Suprapubic skin (tissue), 4 donors: ENCODE data around the gene SHPK. TPM values are rescaled to one million over a fixed set of nuclear protein-coding genes. Genes with fewer than 3 reads are reported as not detected.

Experiments
- DNase-seq, 2 donors: peaks; one replicate each; pipeline ENCODE4 v3.0.0-alpha.2; 2019; ENCODE audit warnings: low spot score in 2 of 2
- H3K27ac ChIP-seq: fragments of 200-600 bp; sonication (generic); one replicate; pipeline ENCODE4 v1.5.1; 2019
- H3K27me3 ChIP-seq: fragments of 200-600 bp; sonication (generic); one replicate; pipeline ENCODE4 v1.5.1; 2019
- H3K36me3 ChIP-seq: fragments of 200-600 bp; sonication (generic); one replicate; pipeline ENCODE4 v1.5.1; 2019
- H3K4me1 ChIP-seq: fragments of 200-600 bp; sonication (generic); one replicate; pipeline ENCODE4 v1.5.1; 2019
- H3K4me3 ChIP-seq: fragments of 200-600 bp; sonication (generic); one replicate; pipeline ENCODE4 v1.5.1; 2019; ENCODE audit warnings: mild to moderate bottlenecking
- H3K9me3 ChIP-seq: fragments of 200-600 bp; sonication (generic); one replicate; pipeline ENCODE4 v1.5.1; 2019
- EP300 ChIP-seq: sonication (generic); formaldehyde crosslinking; IDR thresholded peaks from one replicate; pipeline ENCODE4 v1.6.1; 2017; ENCODE audit warnings: antibody characterized with exemption
- POLR2A ChIP-seq, 2 donors: fragments of 450-650 bp; IDR thresholded peaks; one replicate each; pipeline ENCODE4 v1.6.1; 2017; ENCODE audit warnings: antibody characterized with exemption in 2 of 2, mild to moderate bottlenecking in 2 of 2, moderate library complexity in 2 of 2
- POLR2AphosphoS5 ChIP-seq, 3 donors: sonication (generic); formaldehyde crosslinking; IDR thresholded peaks; one replicate each; pipeline ENCODE4 v1.6.1; 2017; ENCODE audit warnings: antibody characterized with exemption in 3 of 3
- WGBS: methylation state at CpG from one replicate; pipeline ENCODE4 v1.1.5; 2018; 5-methylcytosine and 5-hydroxymethylcytosine counted together
- total RNA-seq, 4 donors: library from RNA; depleted of rRNA; stranded (reverse); fragments of >200 nt; gene quantifications; one replicate each; pipeline ENCODE4 v1.1.0, GENCODE V29; 2016
- TF ChIP-seq, protein P1 (sequence below), 2 donors: fragments of 200-600 bp in 1 of 2; fragments of 450-650 bp in 1 of 2; sonication (generic) in 1 of 2; IDR thresholded peaks; one replicate each; pipeline ENCODE4 v1.5.1; 2016 to 2019; ENCODE audit warnings: antibody characterized with exemption in 2 of 2, mild to moderate bottlenecking in 1 of 2, moderate library complexity in 1 of 2

SHPK gene
- total RNA-seq, 4 donors from 2014 or later = 19.0 to 21.9 (median 20.4) TPM

- no peak overlapping the region for H3K27ac ChIP-seq
- no peaks in the 10 kb centered on the region for H3K27me3 ChIP-seq
- H3K4me1 ChIP-seq = no peaks in the 10 kb centered on the region
- no peaks in the 10 kb centered on the region for H3K9me3 ChIP-seq
- H3K4me3 ChIP-seq = no peak overlapping the region
- H3K36me3 ChIP-seq = peaks cover 87% of the 10 kb centered on the region
- no peak for DNase-seq
- 91% methylated on average over 16 of the region's 16 CpGs for WGBS
- TF ChIP-seq POLR2AphosphoS5 (IDR thresholded peaks at IDR 0.05) = no peak
- TF ChIP-seq, protein P1, sequence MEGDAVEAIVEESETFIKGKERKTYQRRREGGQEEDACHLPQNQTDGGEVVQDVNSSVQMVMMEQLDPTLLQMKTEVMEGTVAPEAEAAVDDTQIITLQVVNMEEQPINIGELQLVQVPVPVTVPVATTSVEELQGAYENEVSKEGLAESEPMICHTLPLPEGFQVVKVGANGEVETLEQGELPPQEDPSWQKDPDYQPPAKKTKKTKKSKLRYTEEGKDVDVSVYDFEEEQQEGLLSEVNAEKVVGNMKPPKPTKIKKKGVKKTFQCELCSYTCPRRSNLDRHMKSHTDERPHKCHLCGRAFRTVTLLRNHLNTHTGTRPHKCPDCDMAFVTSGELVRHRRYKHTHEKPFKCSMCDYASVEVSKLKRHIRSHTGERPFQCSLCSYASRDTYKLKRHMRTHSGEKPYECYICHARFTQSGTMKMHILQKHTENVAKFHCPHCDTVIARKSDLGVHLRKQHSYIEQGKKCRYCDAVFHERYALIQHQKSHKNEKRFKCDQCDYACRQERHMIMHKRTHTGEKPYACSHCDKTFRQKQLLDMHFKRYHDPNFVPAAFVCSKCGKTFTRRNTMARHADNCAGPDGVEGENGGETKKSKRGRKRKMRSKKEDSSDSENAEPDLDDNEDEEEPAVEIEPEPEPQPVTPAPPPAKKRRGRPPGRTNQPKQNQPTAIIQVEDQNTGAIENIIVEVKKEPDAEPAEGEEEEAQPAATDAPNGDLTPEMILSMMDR (IDR thresholded peaks at IDR 0.05) = no peak
- TF ChIP-seq EP300 = no peak
- no peak for TF ChIP-seq POLR2A (IDR thresholded peaks at IDR 0.05)
These were observed 13.0 kb downstream of the SHPK start for GRCh38 chr17:3622977-3623594.

GRCh38 chr17:3621146-3621720 lies 14.8 kb downstream of the SHPK start:
- peaks cover 86% of the 10 kb centered on the region for H3K36me3 ChIP-seq

GRCh38 chr17:3615160-3615870 lies 20.7 kb downstream of the SHPK start:
- Histone ChIP-seq H3K4me1 (no peaks in the 10 kb centered on the region), H3K9me3 (no peaks in the 10 kb centered on the region), H3K27me3 (no peaks in the 10 kb centered on the region), H3K4me3 (no peak overlapping the region), H3K36me3 (peaks cover 95% of the 10 kb centered on the region), H3K27ac (no peak overlapping the region)
- no peak for TF ChIP-seq POLR2AphosphoS5 (IDR thresholded peaks at IDR 0.05)
- no peak for TF ChIP-seq POLR2A (IDR thresholded peaks at IDR 0.05)
- TF ChIP-seq, protein P1 (IDR thresholded peaks at IDR 0.05) = no peak
- no peak for TF ChIP-seq EP300
- no peak for DNase-seq
- WGBS = 96% methylated on average over 18 of the region's 18 CpGs

More at GRCh38 chr17:3621146-3621720, 14.8 kb downstream of the SHPK start:
- DNase-seq = no peak
- TF ChIP-seq, protein P1 (IDR thresholded peaks at IDR 0.05) = no peak
- TF ChIP-seq EP300 (no peak), POLR2A (IDR thresholded peaks at IDR 0.05) (no peak), POLR2AphosphoS5 (IDR thresholded peaks at IDR 0.05) (no peak)
- no peak overlapping the region for H3K4me3 ChIP-seq
- H3K9me3 ChIP-seq = no peaks in the 10 kb centered on the region
- no peaks in the 10 kb centered on the region for H3K27me3 ChIP-seq
- 92% methylated on average over 8 of the region's 8 CpGs for WGBS
- no peaks in the 10 kb centered on the region for H3K4me1 ChIP-seq
- H3K27ac ChIP-seq = no peak overlapping the region

DNA sequence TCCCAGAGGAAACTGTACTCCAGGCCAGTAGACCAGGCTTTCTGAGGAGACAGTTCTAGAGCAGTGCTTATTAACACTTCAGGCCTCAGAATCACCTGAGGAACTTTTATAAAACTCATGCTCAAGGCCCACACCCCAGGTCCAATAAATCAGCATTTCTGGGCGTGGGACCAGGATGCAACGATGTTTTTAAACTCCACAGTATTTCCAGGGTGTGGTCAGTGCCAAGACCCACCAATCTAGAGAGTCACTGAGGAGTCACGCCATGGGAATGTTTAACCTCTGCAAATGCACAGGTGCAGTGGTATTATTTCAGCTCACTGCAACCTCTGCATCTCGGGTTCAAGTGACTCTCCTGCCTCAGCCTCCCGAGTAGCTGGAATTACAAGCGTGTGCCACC lies 22.9 kb downstream of the SHPK start:
- H3K27me3 ChIP-seq = no peaks in the 10 kb centered on the region
- no peak overlapping the region for H3K27ac ChIP-seq
- 84% methylated on average over 5 of the region's 6 CpGs for WGBS
- H3K9me3 ChIP-seq = no peaks in the 10 kb centered on the region
- no peak for DNase-seq
- H3K36me3 ChIP-seq = peaks cover 95% of the 10 kb centered on the region
- no peaks in the 10 kb centered on the region for H3K4me1 ChIP-seq
- TF ChIP-seq EP300 = no peak
- TF ChIP-seq POLR2AphosphoS5 (IDR thresholded peaks at IDR 0.05) = no peak
- TF ChIP-seq POLR2A (IDR thresholded peaks at IDR 0.05) = no peak
- TF ChIP-seq, protein P1 (IDR thresholded peaks at IDR 0.05) = no peak
- no peak overlapping the region for H3K4me3 ChIP-seq

- TF ChIP-seq POLR2AphosphoS5 (IDR thresholded peaks at IDR 0.05) (no peak), EP300 (no peak), POLR2A (IDR thresholded peaks at IDR 0.05) (no peak)
- TF ChIP-seq, protein P1 (IDR thresholded peaks at IDR 0.05) = no peak
- WGBS = 92% methylated on average over 13 of the region's 14 CpGs
- peaks cover 97% of the 10 kb centered on the region for H3K36me3 ChIP-seq
These were observed 25.5 kb downstream of the SHPK start for GRCh38 chr17:3610523-3610922.

More at GRCh38 chr17:3610523-3610922, 25.5 kb downstream of the SHPK start:
- no peaks in the 10 kb centered on the region for H3K9me3 ChIP-seq
- no peak overlapping the region for H3K4me3 ChIP-seq
- no peaks in the 10 kb centered on the region for H3K27me3 ChIP-seq
- no peaks in the 10 kb centered on the region for H3K4me1 ChIP-seq
- DNase-seq = no peak
- no peak overlapping the region for H3K27ac ChIP-seq
